Activated CD8-positive, alpha-beta memory T cell treated with anti-CD3 and anti-CD28 coated beads, Interleukin-2, amount 50 U/mL, for 1 hour (primary cell): ENCODE results near the gene PPHLN1.
A peak's percentile ranks its signal among the peaks of the same experiment; 100 is the strongest.

Experiments used
- DNase-seq: peaks from one replicate; pipeline ENCODE4 v3.0.0-alpha.2; 2020; ENCODE audit errors: extremely low read depth

Gene PPHLN1

GRCh38 chr12:42325653-42326474 is at the start of gene PPHLN1, which contains the start of gene ZCRB1:
TSS of gene PPHLN1 (plus strand) at chr12:42326167. CDS start at chr12:42335903, 9,736 bp downstream.
TSS of gene ZCRB1 (minus strand) at chr12:42326094. CDS start at chr12:42324102, 1,992 bp downstream.
- DNase-seq, result peak; percentile 37

- no peak for DNase-seq
Observed at GRCh38 chr12:42277396-42278127, 48.4 kb upstream of the PPHLN1 start.

- no peak for DNase-seq
Observed at GRCh38 chr12:42278128-42278510, 47.8 kb upstream of the PPHLN1 start.

- DNase-seq, result no peak
Observed at GRCh38 chr12:42281278-42281677, 44.7 kb upstream of the PPHLN1 start.

GRCh38 chr12:42281844-42282243 is 44.1 kb upstream of the PPHLN1 start:
- DNase-seq, result no peak

- no peak for DNase-seq
Observed at GRCh38 chr12:42282294-42282693, 43.7 kb upstream of the PPHLN1 start.

- DNase-seq, result no peak
Observed at GRCh38 chr12:42283739-42284138, 42.2 kb upstream of the PPHLN1 start.

GRCh38 chr12:42284157-42284556 is 41.8 kb upstream of the PPHLN1 start:
- DNase-seq, result no peak

GRCh38 chr12:42284876-42285275 is 41.1 kb upstream of the PPHLN1 start:
- DNase-seq, result no peak

GRCh38 chr12:42285431-42285830 is 40.5 kb upstream of the PPHLN1 start:
- no peak for DNase-seq

- no peak for DNase-seq
Observed at GRCh38 chr12:42286741-42287140, 39.2 kb upstream of the PPHLN1 start.

- DNase-seq, result no peak
Observed at GRCh38 chr12:42288544-42288943, 37.4 kb upstream of the PPHLN1 start.

- DNase-seq, result no peak
Observed at GRCh38 chr12:42291680-42292079, 34.3 kb upstream of the PPHLN1 start.

GRCh38 chr12:42296503-42297109 is 29.4 kb upstream of the PPHLN1 start:
- DNase-seq, result no peak

- DNase-seq, result no peak
Observed at GRCh38 chr12:42298887-42299286, 27.1 kb upstream of the PPHLN1 start.

GRCh38 chr12:42299392-42300308 is 26.3 kb upstream of the PPHLN1 start:
- no peak for DNase-seq

GRCh38 chr12:42306297-42306696 is 19.7 kb upstream of the PPHLN1 start:
- no peak for DNase-seq

- DNase-seq, result no peak
Observed at GRCh38 chr12:42308390-42308789, 17.6 kb upstream of the PPHLN1 start.

- DNase-seq, result no peak
Observed at GRCh38 chr12:42309996-42310395, 16.0 kb upstream of the PPHLN1 start.

- DNase-seq, result no peak
Observed at GRCh38 chr12:42315108-42315507, 10.9 kb upstream of the PPHLN1 start.

- no peak for DNase-seq
Observed at GRCh38 chr12:42320796-42321195, 5.2 kb upstream of the PPHLN1 start.
